Central memory CD4-positive, alpha-beta T cell (primary cell): ENCODE data around the gene ECT2L.
A peak's percentile ranks its signal among the peaks of the same experiment; 100 is the strongest.

Experiments
- DNase-seq: peaks from one replicate; pipeline ENCODE4 v3.0.0; 2022

ECT2L gene

DNA sequence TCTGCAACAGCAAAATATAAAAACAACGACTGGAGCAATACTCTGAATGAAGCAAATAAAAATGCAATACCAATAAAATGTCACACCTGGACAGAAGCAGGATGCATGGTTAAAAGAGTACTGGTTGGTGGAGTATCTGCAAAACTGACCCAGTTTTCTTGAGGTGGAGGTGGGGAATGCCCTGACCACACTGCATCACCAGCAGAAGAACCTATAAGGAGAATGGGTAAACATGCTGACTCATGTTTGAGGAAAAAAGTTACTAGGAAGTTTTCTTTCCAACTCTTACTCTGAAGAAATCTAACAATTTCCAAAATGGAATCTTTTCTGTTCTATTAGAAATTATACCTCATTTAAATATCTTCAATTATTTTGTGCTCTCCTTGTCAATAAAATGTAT lies 148.5 kb downstream of the ECT2L start:
- DNase-seq = peak; percentile 56

DNA sequence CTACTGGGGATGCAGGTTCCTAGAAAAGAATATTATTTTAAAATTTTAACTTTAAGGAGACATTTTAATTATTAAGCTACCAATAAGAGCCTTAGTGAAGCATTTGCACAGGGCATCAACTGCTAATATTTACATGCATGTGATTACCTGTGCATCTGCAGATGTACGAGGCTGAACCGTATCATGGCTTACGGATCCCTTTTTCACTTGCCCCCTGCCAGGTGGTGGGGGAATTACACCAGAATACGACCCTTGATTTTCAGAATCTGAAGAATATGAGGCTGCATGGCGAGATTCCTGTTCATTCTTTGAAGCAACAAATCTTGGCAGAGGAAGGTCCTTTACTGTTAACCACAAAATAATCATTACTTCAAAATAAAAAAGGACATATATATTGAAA lies 149.5 kb downstream of the ECT2L start:
- no peak for DNase-seq

DNA sequence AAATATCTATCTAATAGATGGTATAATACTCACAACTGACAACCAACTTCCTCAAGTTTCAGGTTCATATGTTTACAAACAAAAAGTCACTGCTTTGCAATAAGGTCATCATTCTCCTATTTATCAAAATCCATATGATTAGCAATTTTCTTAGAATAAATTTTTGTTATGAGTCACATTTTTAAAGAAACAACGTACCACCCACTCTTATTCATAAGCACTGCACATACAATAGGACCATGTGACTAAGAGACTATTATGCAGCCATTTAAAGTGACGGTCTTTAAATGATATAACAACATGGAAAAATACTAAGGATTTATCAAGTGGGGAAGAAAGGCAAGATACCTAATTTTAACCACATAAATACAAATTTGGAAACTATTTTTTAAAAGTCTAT lies 152.1 kb downstream of the ECT2L start:
- no peak for DNase-seq

DNA sequence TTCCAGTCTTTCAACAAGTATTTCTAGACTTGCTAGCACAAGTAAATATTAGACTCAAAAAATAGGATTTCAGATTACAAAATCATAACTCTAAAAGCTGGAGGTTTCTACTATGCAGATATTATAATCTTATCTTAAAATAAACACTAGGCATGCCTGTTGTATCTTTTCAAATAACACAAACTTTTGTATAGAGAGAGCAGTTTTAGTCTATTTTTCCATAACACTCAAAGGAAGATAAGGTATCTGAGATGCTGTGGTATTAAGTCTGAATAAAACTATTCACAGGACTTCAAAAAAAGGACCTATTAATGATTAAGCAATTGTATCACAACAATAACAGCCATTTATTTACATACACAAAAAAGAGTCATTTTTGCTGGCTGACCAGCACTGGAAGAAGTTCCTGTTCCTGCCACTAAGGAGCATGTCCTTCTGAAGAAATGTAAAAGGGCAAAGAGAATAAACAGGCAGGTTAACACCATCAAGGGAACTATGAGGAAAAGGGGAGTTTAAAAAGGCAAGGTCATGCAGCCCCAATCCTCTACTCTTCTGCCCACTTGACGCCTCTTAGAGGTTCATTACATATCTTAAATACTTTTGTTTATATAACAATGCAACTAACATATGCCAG lies 152.8 kb downstream of the ECT2L start:
- no peak for DNase-seq

DNA sequence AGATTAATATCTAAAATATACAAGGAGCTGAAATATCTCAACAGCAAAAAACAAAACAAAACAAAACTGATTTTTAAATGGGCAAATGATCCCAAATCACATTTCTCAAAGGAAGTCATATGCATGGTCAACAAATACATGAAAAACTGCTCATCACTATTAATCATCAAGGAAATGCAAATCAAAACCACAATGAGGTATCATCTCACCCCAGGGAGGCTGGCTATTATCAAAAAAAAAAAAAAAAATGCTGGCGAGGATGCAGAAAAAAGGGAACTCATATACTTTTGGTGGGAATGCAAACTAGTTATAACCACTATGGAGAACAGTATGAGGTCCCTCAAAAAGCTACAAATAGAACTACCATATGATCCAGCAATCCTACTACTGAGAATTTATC lies 157.6 kb downstream of the ECT2L start:
- DNase-seq = no peak
